HepG2 (cell line): ENCODE data around the gene C1QTNF1. TPM values are rescaled to one million over a fixed set of nuclear protein-coding genes. Genes with fewer than 3 reads are reported as not detected.

ENCODE experiments used
- AGO2 ChIP-seq: fragments of 200-400 bp; formaldehyde crosslinking; optimal IDR thresholded peaks from 2 replicates; pipeline ENCODE3; 2017; ENCODE audit warnings: mild to moderate bottlenecking, low read depth, low read length, moderate library complexity
- CBX5 ChIP-seq: sonication (generic); formaldehyde crosslinking; IDR thresholded peaks from 2 replicates; pipeline ENCODE4 v1.4.0; 2020; ENCODE audit warnings: missing genetic modification reagents, borderline replicate concordance
- GPBP1L1 ChIP-seq: sonication (generic); formaldehyde crosslinking; IDR thresholded peaks from 2 replicates; pipeline ENCODE4 v1.5.0; 2020; ENCODE audit warnings: mild to moderate bottlenecking, missing genetic modification reagents
- HIVEP1 ChIP-seq: sonication (generic); formaldehyde crosslinking; IDR thresholded peaks from 2 replicates; pipeline ENCODE4 v1.4.0; 2020; ENCODE audit warnings: mild to moderate bottlenecking, missing genetic modification reagents
- JUN ChIP-seq: sonication (generic); formaldehyde crosslinking; IDR thresholded peaks from 2 replicates; pipeline ENCODE4 v1.4.0; 2020; ENCODE audit warnings: mild to moderate bottlenecking, missing genetic modification reagents
- MZF1 ChIP-seq: sonication (generic); formaldehyde crosslinking; IDR thresholded peaks from 2 replicates; pipeline ENCODE4 v1.8.1; 2023; ENCODE audit warnings: mild to moderate bottlenecking, missing genetic modification reagents, borderline replicate concordance
- NCOA1 ChIP-seq: sonication (generic); formaldehyde crosslinking; IDR thresholded peaks from 2 replicates; pipeline ENCODE4 v1.9.0; 2021; ENCODE audit warnings: missing genetic modification reagents
- NFIC ChIP-seq: IDR thresholded peaks from 2 replicates; pipeline ENCODE4 v1.6.1; 2012; ENCODE audit warnings: mild to moderate bottlenecking, low read length, inconsistent platforms
- NRL ChIP-seq: sonication (generic); formaldehyde crosslinking; IDR thresholded peaks from 2 replicates; pipeline ENCODE4 v1.5.0; 2020; ENCODE audit warnings: missing genetic modification reagents, mild to moderate bottlenecking, moderate library complexity, borderline replicate concordance
- TCF12 ChIP-seq, 2 experiments: fragments of 450-650 bp in 1 of 2; sonication (generic) in 1 of 2; formaldehyde crosslinking in 1 of 2; IDR thresholded peaks; 2 replicates each; pipeline versions ENCODE4 v1.6.1 to v1.8.0; 2017 to 2022; ENCODE audit warnings: antibody characterized with exemption in 1 of 2, mild to moderate bottlenecking in 1 of 2, missing genetic modification reagents in 1 of 2, moderate library complexity in 1 of 2
- ZBTB2 ChIP-seq: sonication (generic); formaldehyde crosslinking; IDR thresholded peaks from 2 replicates; pipeline ENCODE4 v1.8.0; 2022; ENCODE audit warnings: low read depth, missing genetic modification reagents
- ZFP91 ChIP-seq: sonication (generic); formaldehyde crosslinking; IDR thresholded peaks from 2 replicates; pipeline ENCODE4 v1.9.0; 2022; ENCODE audit warnings: missing genetic modification reagents, mild to moderate bottlenecking, borderline replicate concordance
- ZNF232 ChIP-seq: sonication (generic); formaldehyde crosslinking; IDR thresholded peaks from 2 replicates; pipeline ENCODE4 v1.4.0; 2020; ENCODE audit warnings: missing genetic modification reagents, borderline replicate concordance
- ZNF276 ChIP-seq: sonication (generic); formaldehyde crosslinking; IDR thresholded peaks from 2 replicates; pipeline ENCODE4 v1.4.0; 2020; ENCODE audit warnings: mild to moderate bottlenecking, low read depth, missing genetic modification reagents
- ZNF317 ChIP-seq: sonication (generic); formaldehyde crosslinking; IDR thresholded peaks from 2 replicates; pipeline ENCODE4 v1.5.0; 2020; ENCODE audit warnings: mild to moderate bottlenecking, missing genetic modification reagents
- ZNF333 ChIP-seq: sonication (generic); formaldehyde crosslinking; IDR thresholded peaks from 2 replicates; pipeline ENCODE4 v1.4.0; 2020; ENCODE audit warnings: mild to moderate bottlenecking, missing genetic modification reagents, borderline replicate concordance
- ZNF468 ChIP-seq: sonication (generic); formaldehyde crosslinking; IDR thresholded peaks from 2 replicates; pipeline ENCODE4 v1.8.0; 2022; ENCODE audit warnings: mild to moderate bottlenecking, moderate library complexity, missing genetic modification reagents
- ZNF501 ChIP-seq: sonication (generic); formaldehyde crosslinking; IDR thresholded peaks from 2 replicates; pipeline ENCODE4 v1.5.1; 2020; ENCODE audit warnings: mild to moderate bottlenecking, moderate library complexity, missing genetic modification reagents
- ZNF607 ChIP-seq: sonication (generic); formaldehyde crosslinking; IDR thresholded peaks from 2 replicates; pipeline ENCODE4 v1.5.1; 2020; ENCODE audit warnings: missing genetic modification reagents, mild to moderate bottlenecking, borderline replicate concordance
- ZNF746 ChIP-seq: sonication (generic); formaldehyde crosslinking; IDR thresholded peaks from 2 replicates; pipeline ENCODE4 v1.8.0; 2022; ENCODE audit warnings: mild to moderate bottlenecking, missing genetic modification reagents
- ZNF879 ChIP-seq: sonication (generic); formaldehyde crosslinking; IDR thresholded peaks from 2 replicates; pipeline ENCODE4 v1.8.1; 2023; ENCODE audit warnings: missing genetic modification reagents
- polyA plus RNA-seq, 8 experiments: library from polyadenylated mRNA; depleted of rRNA in 3 of 8; stranded (reverse) in 7 of 8; unstranded in 1 of 8; fragments of >200 nt; fragmentation: Illumina TruSeq in 4 of 8; extraction: Trizol in 4 of 8; gene quantifications; 2 replicates each; pipeline versions ENCODE4 v1.2.1 to v1.2.3, GENCODE V29; 2011 to 2016; ENCODE audit warnings: low read depth in 4 of 8, missing spikeins in 1 of 8, mixed read lengths in 1 of 8; ENCODE audit not compliant: insufficient read depth in 1 of 8
- total RNA-seq, 5 experiments: library from RNA; depleted of rRNA; stranded (reverse); fragments of >200 nt; fragmentation: Illumina TruSeq; extraction: Trizol; gene quantifications; 2 replicates each; pipeline ENCODE4 v1.2.3, GENCODE V29; 2016; ENCODE audit warnings: low read depth in 1 of 5

The C1QTNF1 gene
- total and polyA plus RNA-seq, 2 of the 13 experiments (the other 11 are each of a cell fraction or from before 2014, with no cell fraction given) = 0.18 to 0.86 TPM

GRCh38 chr17:78980624-78980972, 43.4 kb upstream of the C1QTNF1 start (continued):
- TF ChIP-seq ZNF333 (0 out of 2 replicates have a peak, but pooled peaks have one; percentile 34), MZF1 (CRISPR knock-in tag) (no peak), ZNF879 (CRISPR knock-in tag) (peak; percentile 70; the same call in 1 of the 2 replicates), ZNF468 (0 out of 2 replicates have a peak, but pooled peaks have one; percentile 75), NCOA1 (CRISPR knock-in tag) (peak; percentile 7; the same call in 1 of the 2 replicates), CBX5 (CRISPR knock-in tag) (0 out of 2 replicates have a peak, but pooled peaks have one; percentile 8), NRL (peak; percentile 58), HIVEP1 (CRISPR knock-in tag) (no peak), ZNF276 (CRISPR knock-in tag) (0 out of 2 replicates have a peak, but pooled peaks have one; percentile 54), ZNF501 (peak; percentile 78), GPBP1L1 (CRISPR knock-in tag) (no peak), ZBTB2 (CRISPR knock-in tag) (0 out of 2 replicates have a peak, but pooled peaks have one; percentile 26), AGO2 (peak; percentile 63), ZNF317 (CRISPR knock-in tag) (peak; percentile 83), TCF12 (IDR thresholded peaks at IDR 0.05) (no peak), TCF12 (CRISPR knock-in tag; IDR thresholded peaks at IDR 0.05) (no peak), ZNF607 (CRISPR knock-in tag) (0 out of 2 replicates have a peak, but pooled peaks have one; percentile 44), ZFP91 (CRISPR knock-in tag) (peak; percentile 54; the same call in 1 of the 2 replicates), ZNF232 (no peak), ZNF746 (CRISPR knock-in tag) (peak; percentile 17; the same call in 1 of the 2 replicates), JUN (no peak), NFIC (no peak)
